Stimulated activated CD4-positive, alpha-beta T cell treated with anti-CD3 and anti-CD28 coated beads, Interleukin-12 subunit alpha, Interleukin-12 subunit beta, amount 100 ng/mL, for 4 hours (primary cell): ENCODE measurements around the gene SAG.
"Not testable (repeated sequence)": the region's sequence is repeated elsewhere in the genome, so short reads cannot be mapped to it uniquely, and the experiment has no call there.

ENCODE experiments used
- DNase-seq: peaks from one replicate; pipeline ENCODE4 v3.0.0-alpha.2; 2020

The SAG gene

DNA sequence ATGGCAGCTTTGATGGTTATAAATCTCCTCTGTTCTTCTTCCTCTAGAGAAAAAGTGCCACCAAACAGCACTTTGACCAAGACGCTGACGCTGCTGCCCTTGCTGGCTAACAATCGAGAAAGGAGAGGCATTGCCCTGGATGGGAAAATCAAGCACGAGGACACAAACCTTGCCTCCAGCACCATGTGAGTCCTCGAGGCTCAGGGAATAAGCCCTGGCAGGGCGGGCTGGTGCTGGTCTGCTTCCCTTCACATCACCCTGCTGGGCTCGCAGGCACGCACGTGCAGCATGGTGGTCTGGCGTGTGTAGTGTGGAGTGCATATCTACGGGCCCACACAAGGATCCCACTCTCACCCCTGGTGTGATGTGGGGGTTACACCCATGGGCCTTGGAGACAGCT lies 27.3 kb downstream of the SAG start:
- no peak for DNase-seq

DNA sequence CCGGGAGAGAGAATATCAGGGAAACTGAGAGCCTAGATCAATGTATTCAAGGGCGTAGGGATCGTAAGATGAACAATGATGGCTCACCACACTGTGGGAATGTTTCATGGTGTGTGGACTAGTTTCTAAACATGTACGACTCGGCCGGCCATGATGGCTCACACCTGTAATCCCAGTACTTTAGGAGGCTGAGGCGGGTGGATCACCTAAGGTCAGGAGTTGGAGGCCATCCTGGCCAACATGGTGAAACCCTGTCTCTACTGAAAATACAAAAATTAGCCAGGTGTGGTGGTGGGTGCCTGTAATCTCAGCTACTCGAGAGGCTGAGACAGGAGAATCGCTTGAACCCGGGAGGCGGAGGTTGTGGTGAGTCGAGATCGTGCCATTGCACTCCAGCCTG lies 28.5 kb downstream of the SAG start:
- DNase-seq: not testable (repeated sequence)

DNA sequence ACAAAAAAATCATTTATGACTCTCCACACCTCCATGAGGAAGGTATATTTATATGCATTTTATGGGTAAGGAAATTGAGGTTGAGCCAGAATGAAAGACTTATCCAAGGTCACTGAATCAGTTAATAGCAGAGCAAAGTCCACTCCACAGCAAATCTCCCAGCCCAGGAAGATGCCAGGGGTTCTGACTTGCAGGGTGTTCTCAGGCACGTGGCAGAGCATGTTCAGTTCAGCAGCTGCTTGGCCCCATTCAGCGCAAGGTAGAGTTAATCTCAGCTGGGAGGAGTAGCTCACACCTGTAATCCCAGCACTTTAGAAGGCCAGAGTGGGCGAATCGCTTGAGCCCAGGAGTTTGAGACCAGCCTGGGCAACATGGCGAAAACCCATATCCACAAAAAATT lies 28.9 kb downstream of the SAG start:
- no peak for DNase-seq

DNA sequence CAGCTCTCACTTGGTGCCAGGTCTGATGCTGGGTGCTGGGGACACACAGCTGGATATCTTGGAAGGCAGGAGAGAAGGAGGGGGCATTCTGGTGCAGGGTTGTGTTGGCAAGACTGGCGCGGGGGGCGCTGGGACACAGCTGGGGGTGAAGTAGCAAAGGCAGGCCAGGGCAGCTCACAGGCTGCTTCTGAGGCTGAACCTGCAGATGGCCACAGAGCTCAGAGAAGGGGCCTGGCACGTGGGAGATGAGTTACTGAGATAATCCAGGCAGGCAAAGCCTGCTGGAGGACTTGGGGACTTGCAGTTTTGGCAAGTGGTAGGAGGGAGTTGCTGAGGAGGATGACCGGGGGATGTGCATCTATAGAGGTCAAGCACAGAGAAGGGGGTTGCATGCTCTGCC lies 30.4 kb downstream of the SAG start:
- DNase-seq: no peak

DNA sequence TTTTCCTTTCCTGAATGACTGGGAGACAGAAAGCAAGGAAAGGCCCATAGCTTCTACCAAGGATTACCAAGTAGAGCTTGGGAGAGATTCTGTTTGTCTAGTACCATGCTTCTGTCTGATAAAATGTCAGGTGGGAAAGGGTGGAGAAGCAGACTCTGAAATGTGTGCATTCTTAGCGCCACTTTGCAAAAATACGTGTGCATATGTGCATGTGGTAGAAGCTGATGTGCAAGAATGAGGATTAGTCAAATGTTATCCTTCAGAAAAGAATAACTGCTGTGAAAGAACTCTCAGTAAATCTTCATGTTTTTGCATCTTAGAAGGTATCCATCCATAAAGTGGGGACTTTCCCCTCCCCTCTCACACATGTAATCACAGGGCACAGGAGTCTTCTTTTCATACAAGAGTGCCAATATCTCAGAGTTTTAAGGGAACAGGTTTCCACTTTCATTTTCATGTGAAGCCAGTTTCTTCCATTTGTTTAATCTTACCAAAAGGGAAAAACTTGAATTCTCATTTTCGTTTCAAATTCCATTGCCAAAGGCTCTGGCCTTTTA lies 31.3 kb downstream of the SAG start:
- DNase-seq: no peak

DNA sequence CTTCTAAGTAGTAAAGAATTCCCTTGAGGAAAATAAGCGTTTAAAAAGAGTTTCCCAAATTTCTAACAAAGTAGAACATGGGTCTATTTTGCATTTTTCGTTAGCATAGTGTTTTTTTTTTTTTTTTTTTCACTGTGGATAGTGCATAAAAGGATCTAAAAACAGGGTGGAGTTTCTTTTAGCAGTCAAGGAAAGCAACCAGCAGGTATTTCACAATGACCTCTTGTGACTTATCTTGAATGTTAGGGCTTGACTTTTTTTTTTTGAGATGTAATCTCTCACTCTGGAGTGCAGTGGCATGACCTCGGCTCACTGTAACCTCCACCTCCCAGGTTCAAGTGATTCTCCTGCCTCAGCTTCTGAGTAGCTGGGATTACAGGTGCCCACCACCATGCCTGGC lies 31.8 kb downstream of the SAG start:
- no peak for DNase-seq

DNA sequence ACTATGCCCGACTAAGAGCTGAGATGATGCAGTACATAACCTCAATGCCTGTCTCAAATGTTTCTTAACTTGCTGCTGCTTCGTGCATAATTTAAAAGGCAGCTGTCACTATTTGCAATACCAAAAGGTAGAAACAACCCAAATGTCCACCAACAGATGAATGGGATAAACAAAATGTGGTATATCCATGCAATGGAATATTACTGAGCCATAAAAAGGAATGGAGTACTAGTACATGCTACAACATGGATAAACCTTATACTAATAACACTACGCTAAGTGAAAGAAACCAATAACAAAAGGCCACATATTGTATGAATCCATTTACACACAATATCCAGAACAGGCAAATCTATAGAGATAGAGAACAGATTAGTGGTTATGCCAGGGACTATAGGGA lies 33.7 kb downstream of the SAG start:
- DNase-seq: no peak

DNA sequence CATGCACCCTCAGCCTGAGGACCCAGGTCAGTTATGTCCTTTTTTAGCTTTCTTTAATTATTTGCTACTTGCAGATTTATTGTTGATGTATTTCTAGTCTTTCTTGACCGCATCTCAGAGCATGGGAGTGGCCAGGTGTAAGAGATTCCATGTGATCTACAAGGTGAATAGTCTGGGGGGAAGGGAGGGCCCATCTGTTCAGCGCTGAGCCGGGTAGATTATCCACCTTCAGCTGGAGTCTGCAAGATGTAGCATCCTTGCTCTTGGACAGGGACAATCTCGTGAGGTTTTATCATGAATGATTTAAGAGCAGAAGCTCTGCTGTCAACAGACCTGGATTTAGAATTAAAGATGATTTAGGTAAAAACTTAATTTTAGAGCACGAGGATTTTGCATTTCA lies 34.7 kb downstream of the SAG start:
- no peak for DNase-seq

DNA sequence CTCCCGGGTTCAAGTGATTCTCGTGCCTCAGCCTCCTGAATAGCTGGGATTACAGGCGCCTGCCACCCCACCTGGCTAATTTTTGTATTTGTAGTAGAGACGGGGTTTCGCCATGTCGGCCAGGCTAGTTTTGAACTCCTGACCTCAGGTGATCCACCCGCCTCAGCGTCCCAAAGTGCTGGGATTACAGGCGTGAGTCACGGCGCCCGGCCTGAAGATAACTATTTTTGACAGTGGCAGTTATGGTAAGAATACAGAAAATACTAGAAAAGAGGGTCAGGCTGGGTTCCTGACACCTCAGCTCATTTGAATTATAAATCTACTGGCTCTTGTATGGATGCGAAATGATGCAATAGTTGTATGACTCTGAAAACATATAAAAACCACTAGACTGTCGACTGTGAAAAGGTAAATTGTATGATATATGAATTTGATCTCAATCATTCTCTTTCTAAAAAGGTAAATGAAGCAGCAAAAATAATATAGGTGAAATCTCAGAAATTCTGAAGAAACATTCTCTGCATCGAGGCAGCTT lies 35.6 kb downstream of the SAG start:
- DNase-seq: no peak

DNA sequence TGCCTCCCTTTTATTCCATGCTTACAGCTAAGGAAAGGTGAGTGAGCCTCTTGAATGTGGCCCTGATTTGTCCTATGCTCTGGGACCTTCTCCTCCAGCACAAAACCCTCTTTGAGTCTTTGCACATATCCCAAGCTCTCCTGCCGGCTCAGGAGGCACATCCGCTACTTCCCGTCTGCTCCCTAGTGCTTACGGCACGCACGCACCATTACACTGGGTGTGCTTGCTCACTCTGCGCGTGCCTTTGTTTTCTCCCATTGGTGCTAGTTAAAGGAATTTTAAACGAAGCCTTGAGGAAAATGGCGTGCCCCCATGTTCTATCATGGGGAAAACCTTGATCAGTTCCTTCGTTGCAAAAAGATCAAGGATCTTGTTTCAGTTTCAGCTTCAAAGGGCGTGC lies 38.8 kb downstream of the SAG start:
- no peak for DNase-seq

DNA sequence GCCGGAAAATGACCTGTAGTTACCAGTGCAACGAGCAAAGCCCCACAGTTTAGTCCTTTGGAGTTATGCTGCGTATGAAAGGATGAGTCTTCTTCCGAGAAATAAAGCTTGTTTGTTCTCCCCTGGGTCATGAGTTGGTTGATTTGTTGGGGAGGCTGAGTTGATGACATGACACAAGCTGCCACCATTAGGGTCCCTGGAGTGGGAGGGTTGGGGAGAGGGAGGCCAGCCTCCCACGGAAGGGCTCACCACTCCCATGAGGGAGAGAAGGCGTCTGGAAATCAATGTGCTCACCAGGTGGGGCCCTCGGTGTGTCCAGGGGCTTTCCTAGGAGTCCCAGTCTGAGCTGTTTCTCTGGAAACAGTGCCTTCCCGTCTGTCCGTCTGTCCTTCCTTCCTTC lies 39.3 kb downstream of the SAG start:
- DNase-seq: no peak

DNA sequence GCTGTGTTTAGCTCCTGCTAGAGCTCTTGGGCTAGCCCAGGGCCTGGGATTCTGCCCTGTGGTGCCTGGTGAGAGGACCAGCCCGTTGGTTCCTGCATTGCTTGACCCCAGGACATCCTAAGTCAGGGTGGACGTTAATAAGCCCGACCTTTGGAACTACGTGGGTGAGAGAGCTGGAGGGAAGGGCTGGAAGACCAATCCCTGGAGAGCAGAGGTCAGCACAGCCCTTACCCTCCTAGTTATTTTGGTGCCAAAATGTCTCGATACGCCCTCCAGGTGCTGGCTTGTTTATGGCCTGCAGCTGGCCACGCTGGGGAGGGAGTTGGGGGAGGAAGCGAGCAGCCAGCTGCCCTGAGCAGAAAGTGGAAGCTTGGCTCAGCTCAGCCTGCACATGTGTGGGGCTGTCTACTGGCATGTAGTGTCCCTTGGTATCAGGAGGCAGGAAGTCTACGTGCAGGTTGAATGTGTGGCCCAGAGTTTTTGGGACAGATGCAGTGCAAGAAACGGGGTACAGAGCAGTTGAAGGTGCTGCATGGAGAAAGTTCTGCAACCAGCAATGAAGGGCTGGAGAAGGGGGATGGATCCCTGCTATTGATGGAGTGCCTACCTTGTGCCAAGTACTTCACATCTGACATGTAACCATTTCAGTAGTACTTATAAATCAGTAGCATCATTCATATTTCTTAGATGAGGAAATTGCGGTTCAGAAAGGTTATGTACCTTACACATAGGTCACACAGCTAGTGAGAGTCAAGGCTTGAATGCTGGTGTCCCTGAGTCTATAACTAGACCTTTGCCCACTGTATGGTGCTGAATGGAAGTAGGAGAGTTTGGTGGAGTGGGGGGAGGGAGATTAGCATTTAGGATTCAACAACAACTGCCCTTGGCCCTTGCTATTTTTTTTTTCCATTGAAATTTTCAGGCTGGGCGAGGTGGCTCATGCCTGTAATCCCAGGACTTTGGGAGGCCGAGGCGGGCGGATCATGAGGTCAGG lies 41.7 kb downstream of the SAG start:
- DNase-seq: no peak

DNA sequence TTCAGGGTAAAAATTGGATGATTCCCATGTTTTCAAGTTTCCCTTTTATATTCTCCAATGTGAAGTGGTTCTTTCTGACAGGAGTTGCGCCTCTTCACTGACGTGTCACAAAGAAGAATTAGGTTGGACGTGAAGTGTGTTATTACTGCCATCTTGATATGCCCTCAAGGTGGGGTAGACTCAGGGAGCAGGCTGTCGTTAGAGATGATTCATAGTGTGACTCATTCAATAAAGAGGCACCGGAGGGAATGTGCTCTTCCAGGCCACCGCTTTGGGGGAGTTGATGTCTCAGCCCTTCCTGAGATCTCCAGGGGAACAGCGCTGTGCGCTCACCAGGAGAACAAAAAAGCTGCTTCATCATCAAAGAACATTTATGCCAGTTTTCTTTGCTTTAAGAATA lies 43.1 kb downstream of the SAG start:
- DNase-seq: peak; percentile 21

DNA sequence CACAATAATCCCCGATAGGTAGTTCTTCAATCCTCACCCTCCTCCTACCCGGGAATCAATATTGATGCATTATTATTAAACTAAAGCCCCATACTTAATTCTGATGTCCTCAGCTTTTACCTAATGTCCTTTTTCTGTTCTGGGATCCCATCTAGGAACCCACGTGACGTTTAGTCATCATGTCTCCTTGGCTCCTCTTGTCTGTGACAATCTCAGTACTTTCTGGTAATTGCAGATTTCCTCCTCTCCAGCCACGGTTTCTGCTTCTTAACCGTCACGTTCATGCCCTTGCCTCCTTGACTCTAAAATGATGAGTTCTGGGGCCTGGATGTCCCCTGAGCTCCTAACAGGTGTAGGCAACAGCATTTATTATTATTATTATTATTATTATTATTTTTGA lies 43.8 kb downstream of the SAG start:
- DNase-seq: no peak

DNA sequence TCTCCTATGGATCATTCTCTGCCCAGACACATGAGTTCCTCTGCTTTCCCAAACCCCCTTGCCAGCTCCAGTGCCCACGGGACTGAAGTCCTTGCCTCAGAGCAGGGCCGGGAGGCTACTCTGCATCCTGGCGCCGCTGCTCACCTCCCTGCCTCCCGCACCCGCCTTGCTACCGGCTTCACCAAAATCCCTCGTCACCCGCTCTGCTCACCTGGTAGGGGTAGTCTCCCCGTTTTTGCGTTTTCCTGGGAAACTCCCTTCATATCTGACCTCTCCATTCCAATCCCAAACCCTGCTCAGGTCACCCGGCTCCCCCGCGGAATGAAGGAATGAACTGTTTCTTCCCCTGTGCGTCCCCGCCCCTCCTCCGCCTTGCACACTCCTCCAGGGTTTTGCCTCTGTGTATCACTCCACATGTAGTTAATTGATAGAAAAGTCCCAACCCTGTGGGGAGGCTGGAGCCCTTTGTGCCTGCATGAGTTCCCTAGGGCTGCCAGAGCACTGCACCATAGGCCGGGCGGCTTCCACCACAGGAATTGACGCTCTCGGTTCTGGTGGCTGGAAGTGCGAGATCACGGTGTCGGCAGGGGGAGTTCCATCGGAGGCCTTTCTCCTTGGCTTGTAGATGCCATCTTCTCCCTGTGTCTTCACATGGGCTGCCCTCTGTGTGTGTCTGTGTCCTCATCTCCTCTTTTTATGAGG lies 44.7 kb downstream of the SAG start:
- DNase-seq: no peak

DNA sequence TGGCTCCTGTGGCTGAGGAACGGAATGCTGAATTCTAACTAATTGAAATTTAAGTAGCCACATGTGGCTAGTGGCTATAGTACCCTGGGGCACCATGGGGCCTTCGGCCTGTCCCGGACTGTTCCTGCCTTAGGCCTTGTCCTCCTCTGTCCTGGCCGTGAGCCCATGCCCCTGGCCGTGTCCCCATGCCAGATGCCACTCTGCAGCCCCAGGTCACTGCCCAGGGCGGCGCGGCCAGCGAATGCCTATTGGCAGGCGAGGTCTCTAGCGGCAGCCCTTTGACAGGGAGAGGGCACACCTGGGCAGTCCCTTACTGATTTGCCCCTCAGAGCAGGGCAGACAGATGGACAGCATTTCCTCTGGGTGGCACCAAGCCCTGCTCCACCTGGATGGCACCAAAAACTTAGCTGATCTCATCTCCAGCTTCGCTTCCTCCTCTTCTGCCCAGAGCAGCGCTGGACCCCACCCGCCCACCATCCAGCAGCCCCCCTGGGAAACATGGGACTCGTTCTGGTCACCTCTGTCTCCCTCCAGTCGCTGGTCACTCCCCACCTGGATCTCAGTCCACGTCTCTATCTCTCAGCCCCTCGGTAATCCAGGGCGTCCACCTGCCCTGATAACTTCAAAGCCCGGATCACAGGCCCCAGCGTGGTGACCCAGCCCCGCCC lies 45.6 kb downstream of the SAG start:
- DNase-seq: no peak

DNA sequence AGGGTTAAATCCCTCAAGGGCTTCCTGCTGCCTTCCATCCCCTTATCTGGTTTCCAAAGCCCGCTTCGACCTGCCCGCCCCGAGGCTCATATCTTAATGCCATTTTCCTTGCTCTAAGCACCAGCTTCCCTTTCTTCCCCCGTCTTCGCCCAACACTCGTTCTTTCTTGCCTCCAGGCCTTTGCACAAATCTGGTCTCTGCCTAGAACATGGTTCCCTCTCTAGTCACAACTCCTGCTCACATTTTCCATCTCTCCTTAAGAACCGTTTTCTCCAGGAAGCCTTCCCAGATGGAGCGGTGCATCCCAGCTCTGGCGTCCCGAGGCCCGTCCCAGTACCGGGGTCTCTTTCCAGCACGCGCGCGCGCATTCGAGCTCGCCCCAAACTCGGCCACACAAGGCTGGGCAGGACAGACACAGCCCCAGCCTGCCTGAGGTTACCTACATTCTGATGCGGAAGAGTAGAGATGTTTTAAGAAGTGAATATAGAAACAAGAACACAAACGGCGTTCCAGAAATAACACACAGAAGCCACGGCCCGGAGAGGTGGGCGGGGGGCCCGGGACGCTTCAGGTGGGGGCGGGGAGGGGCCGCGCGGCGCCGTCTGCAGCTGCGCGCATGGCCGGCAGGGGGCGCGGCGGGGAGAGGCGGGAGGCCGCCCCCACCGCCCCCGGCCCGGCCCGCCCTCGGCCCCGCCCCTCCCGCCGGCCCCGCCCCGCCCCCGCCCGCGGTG lies 46.3 kb downstream of the SAG start, which contains the start of gene DGKD:
Gene DGKD (plus strand): TSS at position 726 of the 731 bp plus-strand sequence. CDS start 25 bp downstream, outside the sequence.
- DNase-seq: peak; percentile 78

DNA sequence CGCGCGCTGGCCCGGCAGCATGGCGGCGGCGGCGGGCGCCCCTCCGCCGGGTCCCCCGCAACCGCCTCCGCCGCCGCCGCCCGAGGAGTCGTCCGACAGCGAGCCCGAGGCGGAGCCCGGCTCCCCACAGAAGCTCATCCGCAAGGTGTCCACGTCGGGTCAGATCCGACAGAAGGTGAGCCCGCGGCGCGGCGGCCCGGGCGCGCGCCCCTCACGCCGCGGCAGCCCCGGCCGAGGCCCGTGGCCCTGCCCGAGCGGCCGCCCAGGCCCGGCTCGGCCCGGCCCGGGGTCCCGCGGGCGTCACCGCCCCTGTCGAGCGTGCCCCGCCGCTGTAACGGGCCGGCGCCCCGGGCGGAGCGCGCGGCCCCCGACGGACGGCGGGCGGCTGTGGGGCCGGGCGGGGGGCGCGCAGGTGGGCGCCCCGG lies 46.9 kb downstream of the SAG start:
- no peak for DNase-seq

DNA sequence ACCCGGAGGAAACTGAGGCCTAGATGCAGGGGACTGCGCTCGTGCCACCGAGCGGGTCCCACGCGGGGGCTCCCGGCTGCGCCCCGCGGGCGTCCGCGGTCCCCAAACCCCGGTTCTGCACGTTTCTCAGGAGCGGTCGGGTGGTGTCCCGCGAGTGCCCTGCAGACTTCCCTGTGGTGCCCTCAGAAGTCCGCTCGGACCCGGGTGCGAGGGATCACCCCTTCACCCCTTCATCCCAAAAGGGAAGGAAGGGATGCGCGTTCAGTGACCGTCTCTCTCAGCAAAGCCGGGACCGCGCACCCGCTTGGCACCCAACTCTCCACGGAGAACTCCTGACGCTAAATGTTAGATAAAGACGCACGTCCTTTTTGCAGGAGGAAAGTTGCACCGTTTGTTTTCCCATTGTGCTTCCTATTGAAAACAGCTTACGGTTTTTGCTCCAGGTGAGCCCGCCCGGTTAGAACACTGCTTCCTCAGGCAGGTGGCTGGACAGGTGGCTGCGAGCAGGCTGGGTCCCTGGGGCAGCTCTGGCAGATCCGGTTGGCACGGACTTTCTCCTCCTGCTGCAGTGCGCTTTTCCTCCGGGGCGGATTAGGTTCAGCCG lies 47.5 kb downstream of the SAG start:
- DNase-seq: no peak

DNA sequence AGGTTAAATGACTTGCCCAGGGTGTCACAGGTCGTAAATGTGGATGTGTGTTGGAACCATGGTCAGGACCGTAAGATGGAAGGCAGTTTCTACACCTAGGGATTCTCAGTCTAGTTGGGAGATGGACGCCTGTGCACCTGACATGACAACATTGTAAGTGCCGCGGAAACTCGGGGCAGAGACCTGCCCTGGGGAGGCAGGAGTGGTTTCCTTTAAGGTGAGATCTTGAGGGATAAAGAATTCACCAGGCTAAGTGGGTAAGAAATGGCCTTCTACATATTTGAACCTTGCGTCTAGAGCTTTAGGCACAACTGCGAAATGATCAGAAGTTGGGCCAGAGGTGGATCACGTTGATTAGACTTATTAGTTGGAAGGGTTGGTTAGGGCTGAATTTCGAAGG lies 48.3 kb downstream of the SAG start:
- no peak for DNase-seq

DNA sequence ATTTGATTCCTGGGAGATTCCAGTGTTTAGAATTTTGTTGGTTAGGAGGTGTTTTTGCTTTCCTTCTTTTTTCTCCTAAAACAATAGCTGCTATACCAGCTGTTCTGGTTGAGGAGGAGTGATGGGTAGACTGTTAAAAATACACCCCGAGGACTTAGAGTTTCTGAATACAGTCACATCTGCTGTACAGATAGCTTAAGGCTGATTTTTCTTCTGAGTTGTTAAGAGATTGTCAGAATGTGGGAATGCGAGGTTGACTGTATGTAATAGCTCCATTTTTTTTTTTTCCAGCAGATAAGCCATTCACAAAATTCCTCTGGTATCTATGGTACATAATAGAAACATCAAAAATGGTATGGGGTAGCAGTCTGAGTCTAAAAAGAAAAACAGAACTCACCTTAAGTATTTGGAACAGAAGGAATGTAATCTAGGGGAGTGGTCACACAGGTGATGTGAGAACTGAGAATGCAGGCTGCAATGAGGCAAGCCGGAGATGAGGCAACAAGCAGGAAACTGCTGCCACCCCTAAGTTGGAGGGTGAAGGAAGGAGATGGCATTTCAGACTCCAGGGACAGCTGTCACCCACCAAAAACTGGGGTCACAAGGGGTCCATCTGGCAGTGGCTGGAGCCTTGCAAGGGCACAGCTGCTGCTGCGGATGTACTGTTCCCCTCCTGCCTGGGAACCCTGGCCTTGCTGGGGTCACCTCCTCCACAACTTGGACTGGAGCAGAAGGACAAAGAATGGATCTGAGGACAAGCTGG lies 49.1 kb downstream of the SAG start:
- DNase-seq: no peak
